ENCODE data around the gene KLK7.

DNA sequence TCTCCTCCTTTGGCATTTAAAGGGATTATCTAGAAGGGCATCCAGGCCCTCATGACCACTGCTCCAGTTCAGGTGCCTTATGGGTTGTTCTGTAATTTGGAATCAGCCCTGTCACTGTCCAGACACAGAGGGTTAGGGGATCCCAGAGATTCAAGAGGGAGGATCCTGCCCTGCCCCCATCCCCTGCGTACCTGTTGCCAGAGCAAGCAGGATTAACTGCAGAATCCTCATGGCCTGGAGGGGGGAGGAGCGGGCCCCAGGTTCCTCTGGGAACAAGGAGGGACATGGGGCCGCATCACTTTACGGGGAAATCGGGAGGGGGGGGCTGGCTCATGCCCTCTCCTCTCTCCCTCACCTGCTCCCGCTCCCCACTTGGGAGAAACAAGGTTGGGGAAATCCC, 41.7 kb upstream of the KLK7 start:
- TF ChIP-seq, protein P1, sequence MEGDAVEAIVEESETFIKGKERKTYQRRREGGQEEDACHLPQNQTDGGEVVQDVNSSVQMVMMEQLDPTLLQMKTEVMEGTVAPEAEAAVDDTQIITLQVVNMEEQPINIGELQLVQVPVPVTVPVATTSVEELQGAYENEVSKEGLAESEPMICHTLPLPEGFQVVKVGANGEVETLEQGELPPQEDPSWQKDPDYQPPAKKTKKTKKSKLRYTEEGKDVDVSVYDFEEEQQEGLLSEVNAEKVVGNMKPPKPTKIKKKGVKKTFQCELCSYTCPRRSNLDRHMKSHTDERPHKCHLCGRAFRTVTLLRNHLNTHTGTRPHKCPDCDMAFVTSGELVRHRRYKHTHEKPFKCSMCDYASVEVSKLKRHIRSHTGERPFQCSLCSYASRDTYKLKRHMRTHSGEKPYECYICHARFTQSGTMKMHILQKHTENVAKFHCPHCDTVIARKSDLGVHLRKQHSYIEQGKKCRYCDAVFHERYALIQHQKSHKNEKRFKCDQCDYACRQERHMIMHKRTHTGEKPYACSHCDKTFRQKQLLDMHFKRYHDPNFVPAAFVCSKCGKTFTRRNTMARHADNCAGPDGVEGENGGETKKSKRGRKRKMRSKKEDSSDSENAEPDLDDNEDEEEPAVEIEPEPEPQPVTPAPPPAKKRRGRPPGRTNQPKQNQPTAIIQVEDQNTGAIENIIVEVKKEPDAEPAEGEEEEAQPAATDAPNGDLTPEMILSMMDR (IDR thresholded peaks at IDR 0.05) = no peak
- TF ChIP-seq POLR2AphosphoS5 (IDR thresholded peaks at IDR 0.05) (no peak), POLR2A (IDR thresholded peaks at IDR 0.05) (no peak), EP300 (IDR thresholded peaks at IDR 0.05) (no peak)

Measured in gastroesophageal sphincter (tissue), 3 donors.